SK-N-SH (cell line): ENCODE results near the gene TANC1. TPM values are rescaled to one million over a fixed set of nuclear protein-coding genes. Genes with fewer than 3 reads are reported as not detected.

Experiments used
- CTCF ChIA-PET: fragments of 300-600, 350-600 bp; formaldehyde crosslinking; extraction: SDS; loops from one replicate; lab custom pipeline; 2021; lab: Yijun Ruan, JAX
- POLR2A ChIA-PET: fragments of 350-600 bp; sonication (Branson Sonifier 250); formaldehyde crosslinking; extraction: SDS; loops from one replicate; lab custom pipeline; 2020; ENCODE audit warnings: antibody characterized with exemption, inconsistent platforms; lab: Yijun Ruan, JAX
- DNase-seq: peaks from one replicate; pipeline ENCODE4 v3.0.0; 2012
- H2AFZ ChIP-seq: fragments of 200-600 bp; sonication (generic); 2 replicates; pipeline ENCODE4 v1.8.1; 2016; ENCODE audit warnings: antibody characterized with exemption, mild to moderate bottlenecking, low read depth
- H3F3A ChIP-seq: fragments of 200-600 bp; sonication (generic); replicated peaks from 2 replicates; pipeline ENCODE3; 2016; ENCODE audit warnings: antibody characterized with exemption, mild to moderate bottlenecking; ENCODE audit not compliant: insufficient read depth
- H3K27ac ChIP-seq, 2 experiments: fragments of 200-500 bp in 1 of 2; fragments of 200-600 bp in 1 of 2; sonication (Bioruptor generic) in 1 of 2; sonication (generic), shearing (Covaris generic) in 1 of 2; 2 replicates each; pipeline versions ENCODE4 v1.5.1 to v1.6.1; 2014 to 2016; ENCODE audit warnings: low read depth in 2 of 2, inconsistent platforms in 1 of 2, low read length in 1 of 2, mild to moderate bottlenecking in 1 of 2, mixed read lengths in 1 of 2
- H3K27me3 ChIP-seq: fragments of 200-600 bp; sonication (generic), shearing (Covaris generic); 2 replicates; pipeline ENCODE4 v1.6.1; 2016; ENCODE audit warnings: mixed run types; ENCODE audit not compliant: insufficient read depth
- H3K36me3 ChIP-seq, 2 experiments: fragments of 200-500 bp in 1 of 2; fragments of 200-600 bp in 1 of 2; sonication (Bioruptor generic) in 1 of 2; sonication (generic) in 1 of 2; replicated peaks in 1 of 2; 2 replicates each; pipeline versions ENCODE3 to v1.5.1; 2014 to 2016; ENCODE audit warnings: low read length in 1 of 2, mild to moderate bottlenecking in 1 of 2; ENCODE audit not compliant: insufficient read depth in 2 of 2, control insufficient read depth in 1 of 2
- H3K4me1 ChIP-seq, 2 experiments: fragments of 200-500 bp in 1 of 2; fragments of 200-600 bp in 1 of 2; sonication (Bioruptor generic) in 1 of 2; sonication (generic), shearing (Covaris generic) in 1 of 2; 2 replicates each; pipeline versions ENCODE4 v1.5.1 to v1.6.1; 2014 to 2016; ENCODE audit warnings: low read depth in 1 of 2, low read length in 1 of 2, mixed run types in 1 of 2; ENCODE audit not compliant: insufficient read depth in 2 of 2, control insufficient read depth in 1 of 2
- H3K4me2 ChIP-seq: fragments of 200-600 bp; sonication (generic), shearing (Covaris generic); 2 replicates; pipeline ENCODE4 v1.6.1; 2017; ENCODE audit warnings: mixed run types
- H3K4me3 ChIP-seq, 2 experiments: fragments of 200-500 bp in 1 of 2; fragments of 200-600 bp in 1 of 2; sonication (Bioruptor generic) in 1 of 2; sonication (generic), shearing (Covaris generic) in 1 of 2; 2 replicates each; pipeline versions ENCODE4 v1.5.1 to v1.8.1; 2014 to 2016; ENCODE audit warnings: low read depth in 2 of 2, inconsistent platforms in 1 of 2, low read length in 1 of 2, mild to moderate bottlenecking in 1 of 2, mixed read lengths in 1 of 2, moderate library complexity in 1 of 2
- H3K79me2 ChIP-seq: fragments of 200-600 bp; sonication (generic); 2 replicates; pipeline ENCODE4 v1.8.1; 2017; ENCODE audit warnings: mild to moderate bottlenecking; ENCODE audit not compliant: insufficient read depth
- H3K9ac ChIP-seq: fragments of 200-600 bp; sonication (generic); 2 replicates; pipeline ENCODE4 v1.6.1; 2017; ENCODE audit warnings: mixed run types
- H3K9me2 ChIP-seq: fragments of 200-600 bp; sonication (generic); 2 replicates; pipeline ENCODE4 v1.6.1; 2017; ENCODE audit warnings: mixed run types
- H3K9me3 ChIP-seq: fragments of 200-600 bp; sonication (generic); 2 replicates; pipeline ENCODE4 v1.6.1; 2017; ENCODE audit warnings: mixed run types, mild to moderate bottlenecking, moderate library complexity
- H4K20me1 ChIP-seq: fragments of 200-600 bp; sonication (generic); 2 replicates; pipeline ENCODE4 v1.6.1; 2017; ENCODE audit warnings: mild to moderate bottlenecking, mixed run types; ENCODE audit not compliant: insufficient read depth
- GATA2 ChIP-seq: sonication (generic); formaldehyde crosslinking; IDR thresholded peaks from 2 replicates; pipeline ENCODE4 v1.5.0; 2020; ENCODE audit warnings: mild to moderate bottlenecking, missing genetic modification reagents
- RXRA ChIP-seq: IDR thresholded peaks from 2 replicates; pipeline ENCODE4 v1.4.0; 2012; ENCODE audit warnings: low read depth, mild to moderate bottlenecking, borderline replicate concordance
- TCF12 ChIP-seq: IDR thresholded peaks from 2 replicates; pipeline ENCODE4 v1.4.0; 2012
- TEAD4 ChIP-seq: IDR thresholded peaks from 2 replicates; pipeline ENCODE4 v1.4.0; 2012; ENCODE audit warnings: mild to moderate bottlenecking, borderline replicate concordance; ENCODE audit not compliant: insufficient read depth
- WGBS: methylation state at CpG from one replicate; pipeline ENCODE4 v1.1.6; 2017; ENCODE audit warnings: low lambda C conversion rate; 5-methylcytosine and 5-hydroxymethylcytosine counted together
- polyA plus RNA-seq, 3 experiments: library from polyadenylated mRNA; depleted of rRNA; stranded (reverse); fragments of >200 nt; gene quantifications; 2 replicates each; pipeline ENCODE4 v1.2.3, GENCODE V29; 2012
- TF ChIP-seq, protein P1 (sequence below): fragments of 200-600 bp; sonication (generic); IDR thresholded peaks from 2 replicates; pipeline ENCODE4 v1.6.1; 2017; ENCODE audit warnings: antibody characterized with exemption, mild to moderate bottlenecking, moderate library complexity
- TF ChIP-seq, protein P2 (sequence below): IDR thresholded peaks from 2 replicates; pipeline ENCODE4 v1.4.0; 2012; ENCODE audit warnings: low read depth, borderline replicate concordance
- TF ChIP-seq, protein P3 (sequence below): IDR thresholded peaks from 2 replicates; pipeline ENCODE4; 2012

Gene TANC1
- polyA plus RNA-seq, 1 of the 3 experiments (the other 2 are of a cell fraction) = 19.2 TPM

DNA sequence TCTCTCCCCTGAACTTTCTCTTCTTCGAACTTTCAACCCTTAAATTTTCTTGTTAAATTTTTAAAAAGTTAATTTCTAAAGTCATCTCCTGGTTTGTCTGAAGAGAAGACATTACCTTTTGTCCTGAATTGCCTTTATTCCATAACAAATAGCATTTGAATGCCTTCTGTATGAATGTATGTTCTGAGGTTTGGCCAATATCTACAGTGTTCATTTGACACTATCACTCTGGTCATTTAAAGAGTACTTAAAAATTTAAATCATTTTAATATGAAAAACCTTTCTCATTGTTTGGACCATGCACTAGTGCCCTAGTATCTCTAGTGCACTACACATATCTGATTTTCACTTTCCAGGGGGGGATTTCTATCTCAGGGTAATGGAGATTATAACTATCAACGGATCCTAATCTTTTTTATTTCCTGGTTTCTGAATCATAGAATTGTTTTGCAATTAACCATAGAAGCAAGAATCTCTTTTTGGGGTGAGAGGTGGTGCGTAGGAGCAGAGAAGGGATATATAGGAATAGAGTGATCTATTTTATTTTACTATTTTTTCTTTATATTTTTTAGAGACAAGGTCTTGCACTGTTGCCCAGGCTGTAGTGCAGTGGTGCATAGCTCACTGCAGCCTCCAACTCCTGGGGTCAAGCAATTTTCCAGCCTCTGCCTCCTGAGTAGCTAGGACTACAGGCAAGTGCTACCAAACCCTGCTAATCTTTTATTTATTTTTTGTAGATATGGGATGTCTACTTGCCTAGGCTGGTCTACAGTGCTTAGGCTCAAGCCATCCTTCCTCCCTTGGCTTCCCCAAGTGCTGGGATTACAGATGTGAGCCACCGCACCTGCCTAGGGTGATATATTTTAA lies 25.5 kb downstream of the TANC1 start:
- DNase-seq = no peak
- no peaks in the 10 kb centered on the region for H3K9me2 ChIP-seq
- peak overlapping the region in 1 of 2 experiments; percentile 11; a peak in 1 of 4 replicates for H3K27ac ChIP-seq
- no peak overlapping the region for H3K4me2 ChIP-seq
- no peak overlapping the region for H3K9ac ChIP-seq
- no peak overlapping the region for H3K4me3 ChIP-seq
- CTCF ChIA-PET = interaction anchor here (0.6 to 1.9 kb wide), 4 partner anchors 8 to 13 kb away, joined by 3 to 10 read pairs (median 4); no protein-coding TSS in a partner anchor
- H2AFZ ChIP-seq = no peak overlapping the region
- WGBS = 75% methylated on average over 4 of the region's 4 CpGs
- peaks cover 83% of the 10 kb centered on the region for H3K79me2 ChIP-seq
- peaks cover 18% of the 10 kb centered on the region for H3F3A ChIP-seq
- peaks cover 18% of the 10 kb centered on the region for H4K20me1 ChIP-seq
- POLR2A ChIA-PET = no interaction called here
- no peaks in the 10 kb centered on the region for H3K27me3 ChIP-seq
- H3K36me3 ChIP-seq = no peaks in the 10 kb centered on the region
- no peaks in the 10 kb centered on the region for H3K9me3 ChIP-seq
- H3K4me1 ChIP-seq = peaks cover 13 to 30% of the 10 kb centered on the region in 2 experiments
- TF ChIP-seq TEAD4 (no peak), GATA2 (CRISPR knock-in tag) (0 out of 2 replicates have a peak, but pooled peaks have one; percentile 9), RXRA (no peak; the same call in 1 of the 2 replicates), TCF12 (no peak)
- TF ChIP-seq, protein P1, sequence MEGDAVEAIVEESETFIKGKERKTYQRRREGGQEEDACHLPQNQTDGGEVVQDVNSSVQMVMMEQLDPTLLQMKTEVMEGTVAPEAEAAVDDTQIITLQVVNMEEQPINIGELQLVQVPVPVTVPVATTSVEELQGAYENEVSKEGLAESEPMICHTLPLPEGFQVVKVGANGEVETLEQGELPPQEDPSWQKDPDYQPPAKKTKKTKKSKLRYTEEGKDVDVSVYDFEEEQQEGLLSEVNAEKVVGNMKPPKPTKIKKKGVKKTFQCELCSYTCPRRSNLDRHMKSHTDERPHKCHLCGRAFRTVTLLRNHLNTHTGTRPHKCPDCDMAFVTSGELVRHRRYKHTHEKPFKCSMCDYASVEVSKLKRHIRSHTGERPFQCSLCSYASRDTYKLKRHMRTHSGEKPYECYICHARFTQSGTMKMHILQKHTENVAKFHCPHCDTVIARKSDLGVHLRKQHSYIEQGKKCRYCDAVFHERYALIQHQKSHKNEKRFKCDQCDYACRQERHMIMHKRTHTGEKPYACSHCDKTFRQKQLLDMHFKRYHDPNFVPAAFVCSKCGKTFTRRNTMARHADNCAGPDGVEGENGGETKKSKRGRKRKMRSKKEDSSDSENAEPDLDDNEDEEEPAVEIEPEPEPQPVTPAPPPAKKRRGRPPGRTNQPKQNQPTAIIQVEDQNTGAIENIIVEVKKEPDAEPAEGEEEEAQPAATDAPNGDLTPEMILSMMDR = no peak
- TF ChIP-seq, protein P2, sequence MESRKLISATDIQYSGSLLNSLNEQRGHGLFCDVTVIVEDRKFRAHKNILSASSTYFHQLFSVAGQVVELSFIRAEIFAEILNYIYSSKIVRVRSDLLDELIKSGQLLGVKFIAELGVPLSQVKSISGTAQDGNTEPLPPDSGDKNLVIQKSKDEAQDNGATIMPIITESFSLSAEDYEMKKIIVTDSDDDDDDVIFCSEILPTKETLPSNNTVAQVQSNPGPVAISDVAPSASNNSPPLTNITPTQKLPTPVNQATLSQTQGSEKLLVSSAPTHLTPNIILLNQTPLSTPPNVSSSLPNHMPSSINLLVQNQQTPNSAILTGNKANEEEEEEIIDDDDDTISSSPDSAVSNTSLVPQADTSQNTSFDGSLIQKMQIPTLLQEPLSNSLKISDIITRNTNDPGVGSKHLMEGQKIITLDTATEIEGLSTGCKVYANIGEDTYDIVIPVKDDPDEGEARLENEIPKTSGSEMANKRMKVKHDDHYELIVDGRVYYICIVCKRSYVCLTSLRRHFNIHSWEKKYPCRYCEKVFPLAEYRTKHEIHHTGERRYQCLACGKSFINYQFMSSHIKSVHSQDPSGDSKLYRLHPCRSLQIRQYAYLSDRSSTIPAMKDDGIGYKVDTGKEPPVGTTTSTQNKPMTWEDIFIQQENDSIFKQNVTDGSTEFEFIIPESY = no peak
- TF ChIP-seq, protein P3, sequence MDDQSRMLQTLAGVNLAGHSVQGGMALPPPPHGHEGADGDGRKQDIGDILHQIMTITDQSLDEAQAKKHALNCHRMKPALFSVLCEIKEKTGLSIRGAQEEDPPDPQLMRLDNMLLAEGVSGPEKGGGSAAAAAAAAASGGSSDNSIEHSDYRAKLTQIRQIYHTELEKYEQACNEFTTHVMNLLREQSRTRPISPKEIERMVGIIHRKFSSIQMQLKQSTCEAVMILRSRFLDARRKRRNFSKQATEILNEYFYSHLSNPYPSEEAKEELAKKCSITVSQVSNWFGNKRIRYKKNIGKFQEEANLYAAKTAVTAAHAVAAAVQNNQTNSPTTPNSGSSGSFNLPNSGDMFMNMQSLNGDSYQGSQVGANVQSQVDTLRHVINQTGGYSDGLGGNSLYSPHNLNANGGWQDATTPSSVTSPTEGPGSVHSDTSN = no peak

- no peak overlapping the region for H3K4me3 ChIP-seq
- H3K79me2 ChIP-seq = peaks cover 75% of the 10 kb centered on the region
- no peak overlapping the region for H3K9ac ChIP-seq
- no peaks in the 10 kb centered on the region for H3K36me3 ChIP-seq
- H3K4me2 ChIP-seq = no peak overlapping the region
- H3K27ac ChIP-seq = peak overlapping the region in 1 of 2 experiments; percentile 54; a peak in 2 of 4 replicates
- peaks cover 22% of the 10 kb centered on the region for H3F3A ChIP-seq
- peak; percentile 39 for DNase-seq
- ChIA-PET CTCF (interaction anchor here (1.2 to 1.9 kb wide), 4 partner anchors 9 to 17 kb away, joined by 3 to 10 read pairs (median 4); no protein-coding TSS in a partner anchor), POLR2A (interaction anchor here (0.9 kb wide), 1 partner anchor 26 kb away, joined by 4 read pairs; no protein-coding TSS in a partner anchor)
- no peaks in the 10 kb centered on the region for H3K9me3 ChIP-seq
- no peaks in the 10 kb centered on the region for H3K9me2 ChIP-seq
- TF ChIP-seq, protein P1 = no peak
- WGBS = 68% methylated on average over 3 of the region's 5 CpGs
- H3K4me1 ChIP-seq = peaks cover 22 to 36% of the 10 kb centered on the region in 2 experiments
- peaks cover 6% of the 10 kb centered on the region; the same call in 1 of the 2 replicates for H4K20me1 ChIP-seq
- no peak overlapping the region for H2AFZ ChIP-seq
- H3K27me3 ChIP-seq = no peaks in the 10 kb centered on the region
Measured at GRCh38 chr2:158994920-158995676, 26.7 kb downstream of the TANC1 start.
